Activated T-helper 9 cell treated with anti-CD3 and anti-CD28 coated beads, Interleukin-2, amount 50 U/mL, for 16 hours (primary cell): Measurements from ENCODE around the gene TOP2B.

Source experiments
- DNase-seq: peaks from one replicate; pipeline ENCODE4 v3.0.0-alpha.2; 2020; ENCODE audit warnings: low read depth

The TOP2B gene

GRCh38 chr3:25673738-25674298, 9.1 kb upstream of the TOP2B start:
- DNase-seq, result no peak

- no peak for DNase-seq
Measured at GRCh38 chr3:25665315-25666280, 891 bp upstream of the TOP2B start.

GRCh38 chr3:25663869-25664811, 567 bp downstream of the TOP2B start:
- DNase-seq, result peak; percentile 67

- no peak for DNase-seq
Measured at GRCh38 chr3:25663347-25663868, 1.3 kb downstream of the TOP2B start.

GRCh38 chr3:25662736-25663320, 1.9 kb downstream of the TOP2B start:
- no peak for DNase-seq

DNA sequence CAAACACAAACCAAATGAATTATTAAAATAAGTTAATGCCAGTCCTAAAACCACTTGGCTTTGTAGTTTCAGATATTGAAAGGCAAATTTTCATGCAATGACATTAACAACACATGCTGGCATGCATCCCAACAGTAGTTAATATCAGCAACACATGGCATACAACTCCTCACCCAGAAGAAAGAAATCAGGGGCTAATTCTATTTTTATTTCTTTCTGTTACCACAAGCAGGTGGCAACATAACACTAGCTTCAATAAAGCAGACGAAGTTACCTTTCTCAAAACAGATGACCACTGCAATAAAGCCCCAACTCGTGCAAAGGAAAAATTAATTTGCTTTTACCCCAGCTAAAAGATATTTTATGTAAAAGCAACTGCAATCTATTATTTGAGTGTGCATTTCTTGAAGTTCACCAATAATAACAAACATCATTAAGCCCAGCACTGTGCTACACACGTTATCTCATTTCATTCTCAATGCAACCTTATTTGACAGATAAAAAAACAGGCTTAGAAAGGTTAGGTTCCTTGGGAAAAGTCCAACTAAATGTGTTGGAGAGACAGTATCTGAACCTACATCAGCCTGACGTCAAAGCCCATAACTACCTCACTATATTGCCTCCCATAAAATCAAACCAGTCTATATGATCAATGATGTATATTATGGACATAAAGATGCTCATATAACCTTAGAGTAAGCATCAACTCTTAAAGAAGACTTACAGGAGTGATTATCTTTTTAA, 2.8 kb downstream of the TOP2B start:
- no peak for DNase-seq

GRCh38 chr3:25658836-25659235, 5.9 kb downstream of the TOP2B start:
- DNase-seq, result no peak

GRCh38 chr3:25657293-25657692, 7.4 kb downstream of the TOP2B start:
- no peak for DNase-seq

- no peak for DNase-seq
Measured at GRCh38 chr3:25655659-25656058, 9.0 kb downstream of the TOP2B start.

DNA sequence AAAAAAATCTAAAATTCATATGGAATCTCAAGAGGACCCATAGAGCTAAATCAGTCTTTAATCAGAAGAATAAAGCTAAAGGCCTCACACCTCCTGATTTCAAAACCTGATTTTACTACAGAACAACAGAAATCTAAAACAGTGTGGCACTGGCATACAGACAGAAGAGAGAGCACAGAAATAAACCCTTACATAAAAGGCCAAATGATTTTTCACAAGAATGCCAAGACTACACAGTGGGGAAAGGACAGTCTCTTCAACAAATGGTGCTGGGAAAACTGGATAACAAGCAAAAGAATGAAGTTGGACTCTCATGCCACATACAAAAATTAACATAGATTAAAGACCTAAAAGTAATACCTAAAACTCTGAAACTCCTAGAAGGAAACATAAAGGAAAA, 10.1 kb downstream of the TOP2B start:
- no peak for DNase-seq

GRCh38 chr3:25653322-25653721, 11.4 kb downstream of the TOP2B start:
- no peak for DNase-seq

GRCh38 chr3:25652921-25653320, 11.8 kb downstream of the TOP2B start:
- DNase-seq, result no peak

DNA sequence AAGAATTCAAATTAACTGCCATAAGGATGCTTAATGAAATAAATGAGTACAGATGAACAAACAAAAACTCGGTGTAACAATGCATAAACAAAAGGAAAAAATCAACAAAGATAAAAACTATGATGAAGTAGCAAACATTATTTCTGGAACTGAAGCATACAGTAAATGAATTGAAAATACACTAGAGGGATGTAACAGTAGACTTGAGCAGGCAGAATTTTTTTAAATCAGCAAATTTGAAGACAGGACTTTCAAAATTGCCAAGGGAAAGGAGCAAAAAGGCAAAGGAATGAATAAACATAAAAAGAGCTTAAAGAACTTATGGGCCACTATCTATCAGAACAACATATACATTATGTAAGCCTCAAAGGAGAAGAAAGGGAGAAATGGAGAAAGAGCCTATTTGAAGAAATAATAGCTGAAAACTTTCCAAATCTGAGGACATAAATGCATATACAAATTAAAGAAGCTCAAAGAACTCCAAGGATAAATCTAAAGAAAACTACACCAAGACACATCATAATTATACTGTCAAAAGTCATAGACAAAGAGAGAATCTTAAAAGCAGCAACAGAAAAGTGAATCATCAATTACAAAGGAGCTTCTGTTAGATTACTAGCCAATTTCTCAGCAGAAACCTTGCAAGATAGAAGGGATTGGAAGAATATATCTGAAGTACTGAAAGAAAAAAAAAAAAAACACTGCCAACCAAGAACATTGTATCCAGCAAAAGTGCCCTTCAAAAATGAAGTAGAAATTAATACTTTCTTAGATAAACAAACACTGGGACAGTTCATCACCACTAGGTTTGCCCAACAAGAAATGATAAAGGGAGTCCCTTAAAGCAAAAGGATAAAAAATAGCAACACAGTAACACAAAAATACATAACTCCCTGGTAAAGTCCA, 15.5 kb downstream of the TOP2B start:
- DNase-seq, result no peak

DNA sequence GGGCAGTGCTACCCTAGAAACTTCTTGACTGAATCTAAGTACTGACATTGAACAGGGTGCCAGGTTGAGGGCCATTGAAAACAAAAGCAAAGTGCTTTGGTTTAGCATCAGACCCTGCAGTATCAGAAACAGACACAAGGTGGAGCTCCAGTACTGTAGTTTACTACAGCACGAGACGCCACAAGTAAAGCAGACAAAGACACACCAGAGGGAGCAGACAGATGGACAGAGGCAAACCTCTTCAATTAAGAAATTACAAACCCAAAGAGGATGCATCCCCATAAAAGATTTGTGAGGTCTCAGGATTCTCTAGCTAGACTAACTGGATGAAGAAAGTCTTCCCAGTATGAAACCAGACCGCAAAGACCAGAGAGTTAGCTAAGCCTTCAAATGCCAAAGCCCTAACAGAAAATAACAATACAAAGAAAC, 16.6 kb downstream of the TOP2B start:
- peak; percentile 51 for DNase-seq

GRCh38 chr3:25635038-25635437, 29.7 kb downstream of the TOP2B start:
- DNase-seq, result no peak

- no peak for DNase-seq
Measured at GRCh38 chr3:25633919-25634318, 30.8 kb downstream of the TOP2B start.

DNA sequence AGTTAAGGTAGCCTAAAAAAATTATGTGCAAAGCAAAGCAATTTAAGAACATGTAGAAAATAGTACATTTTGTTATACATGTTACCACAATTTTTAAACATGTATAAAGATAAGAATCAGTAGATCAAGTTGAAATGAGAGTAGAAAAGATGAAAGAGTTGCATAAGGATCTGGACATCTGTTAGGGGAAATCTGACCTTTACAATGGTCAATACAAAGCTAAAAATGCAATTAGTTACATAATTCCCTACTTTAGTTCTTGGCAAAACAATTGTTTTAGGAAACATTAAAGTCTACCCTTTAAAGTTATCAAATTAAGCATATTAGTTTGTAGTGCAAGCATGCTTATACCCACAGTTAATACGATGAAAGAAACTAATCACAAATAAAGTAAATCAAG, 32.7 kb downstream of the TOP2B start:
- DNase-seq, result no peak

- no peak for DNase-seq
Measured at GRCh38 chr3:25621087-25621486, 43.6 kb downstream of the TOP2B start.

GRCh38 chr3:25620493-25620892, 44.2 kb downstream of the TOP2B start:
- DNase-seq, result no peak

DNA sequence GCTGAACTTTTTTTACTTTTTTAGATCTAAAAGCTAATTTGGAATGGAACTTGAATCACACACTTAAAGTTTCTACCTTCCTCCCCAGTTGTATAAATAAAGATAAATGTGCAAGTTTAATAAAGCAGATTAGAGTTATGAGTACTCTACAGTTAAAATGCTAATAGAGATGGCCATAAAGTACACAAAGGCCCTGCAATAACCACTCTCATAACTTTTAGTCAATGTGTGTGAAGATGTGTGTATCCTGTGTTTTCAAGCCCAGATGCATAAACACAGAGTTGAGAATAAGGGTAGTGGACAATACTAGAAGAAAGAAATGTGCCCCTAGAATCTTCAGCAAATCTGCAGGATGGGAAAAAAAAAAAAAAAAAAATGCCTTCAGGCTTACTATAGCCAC, 45.3 kb downstream of the TOP2B start:
- no peak for DNase-seq
